Pancreas (tissue), 10 donors: ENCODE measurements around the gene CDCP2. TPM values are rescaled to one million over a fixed set of nuclear protein-coding genes. Genes with fewer than 3 reads are reported as not detected.
"Not testable (repeated sequence)": the region's sequence is repeated elsewhere in the genome, so short reads cannot be mapped to it uniquely, and the experiment has no call there.

ENCODE experiments used
- ATAC-seq, 4 donors: fragments of 200-7000 bp; cut with Tn5 transposase; one replicate each; pipeline versions ENCODE4 v1.8.0 to v1.9.1; 2020; ENCODE audit warnings: mild to moderate bottlenecking in 4 of 4, moderate library complexity in 4 of 4
- DNase-seq, 6 donors: peaks; one replicate each; pipeline ENCODE4 v3.0.0-alpha.2; 2020
- FAIRE-seq: peaks from 2 replicates; lab custom pipeline; 2012; peaks lifted over from hg19 to GRCh38; lab: Jason Lieb, UNC
- H3K27ac ChIP-seq, 4 donors: fragments of 200-600 bp; sonication (generic); 1 replicate in 3 of 4; 2 replicates in 1 of 4; pipeline versions ENCODE4 v1.5.0 to v1.8.0; 2020
- H3K27me3 ChIP-seq, 4 donors: fragments of 200-600 bp; one replicate each; pipeline ENCODE4 v1.8.0; 2021
- H3K36me3 ChIP-seq, 3 donors: fragments of 200-600 bp; sonication (generic) in 1 of 3; one replicate each; pipeline versions ENCODE4 v1.5.0 to v1.8.0; 2020 to 2021
- H3K4me1 ChIP-seq, 3 donors: fragments of 200-600 bp; one replicate each; pipeline ENCODE4 v1.8.0; 2021
- H3K4me3 ChIP-seq, 4 donors: fragments of 200-600 bp; sonication (generic) in 2 of 4; one replicate each; pipeline versions ENCODE4 v1.5.0 to v1.8.0; 2020 to 2021
- H3K9me3 ChIP-seq, 4 donors: fragments of 200-600 bp; one replicate each; pipeline ENCODE4 v1.8.0; 2021
- CTCF ChIP-seq, 4 donors: fragments of 200-600 bp; sonication (generic) in 3 of 4; IDR thresholded peaks; one replicate each; pipeline versions ENCODE4 v1.5.0 to v1.8.0; 2021; ENCODE audit warnings: antibody characterized with exemption in 4 of 4
- WGBS, 2 donors: extraction: QIAGEN DNeasy Blood & Tissue Kit; methylation state at CpG; one replicate each; pipeline ENCODE4 v1.1.7; 2013; 5-methylcytosine and 5-hydroxymethylcytosine counted together
- intact Hi-C, 3 donors: fragments of 100-400 bp; cut with DNase I; formaldehyde crosslinking; loops; one replicate each; pipeline versions ENCODE4 v1.11.1 to v1.14.2; 2022
- polyA plus RNA-seq, 2 donors: library from polyadenylated mRNA; stranded (reverse); fragments of 200-250 nt; gene quantifications; one replicate each; pipeline ENCODE4 v1.2.3, GENCODE V29; 2013
- total RNA-seq, 6 donors: library from RNA; stranded (reverse); fragmentation: NEBNext Ultra II Directional in 4 of 6; extraction: Animal tissue kit (Norgen Biotek cat#: 25700) in 4 of 6; gene quantifications; one replicate each; pipeline versions ENCODE4 v1.2.1 to v1.2.4, GENCODE V29; 2021 to 2023
- donor health status: healthy with polysubstance abuse.
- donor health status: DM: no; HTN: no; CAD: no; lungs with moderate emphysema.
- donor health status: DM: no; HTN: no; CAD: no.
- donor health status: control.
- donor health status: control.
- donor health status: Bipolar disorder and iron deficiency.
- donor health status: DM: yes; HTN: yes; CAD: no.
- donor health status: DM: no; HTN: no; CAD: no.
- donor health status: DM: no; HTN: no; CAD: no.
- donor health status: DM: yes; HTN: yes; CAD: no.

CDCP2 gene
- total and polyA plus RNA-seq, 8 donors = 0.08 TPM; not detected in 7

GRCh38 chr1:54095546-54096226 is 57.1 kb downstream of the CDCP2 start:
- WGBS, 2 donors = 61 to 66% methylated on average over 8 of the region's 8 CpGs
- intact Hi-C loops = no loop called here
- peak overlapping the region in 2 of 4 donors; percentile 58 to 71 for H3K27ac ChIP-seq
- TF ChIP-seq CTCF (IDR thresholded peaks at IDR 0.05) = no peak
- peak in 1 of 6 donors; percentile 20 for DNase-seq
- ATAC-seq = peak; percentile 42 to 76 (median 70)
- H3K36me3 ChIP-seq = no peaks in the 10 kb centered on the region
- FAIRE-seq = no peak
- no peaks in the 10 kb centered on the region for H3K9me3 ChIP-seq
- H3K27me3 ChIP-seq = no peaks in the 10 kb centered on the region
- peaks cover 18 to 27% (median 19%) of the 10 kb centered on the region in 3 donors for H3K4me1 ChIP-seq
- H3K4me3 ChIP-seq = no peak overlapping the region

GRCh38 chr1:54094730-54095105 is 58.1 kb downstream of the CDCP2 start:
- H3K4me3 ChIP-seq, FAIRE-seq, H3K9me3 ChIP-seq, H3K27me3 ChIP-seq, H3K36me3 ChIP-seq, ATAC-seq, intact Hi-C loops, DNase-seq: not testable (repeated sequence)
- H3K4me1 ChIP-seq = peaks cover 18 to 27% (median 19%) of the 10 kb centered on the region in 3 donors
- 50 to 55% methylated on average over 1 of the region's 1 CpG for WGBS, 2 donors
- H3K27ac ChIP-seq = peak overlapping the region; percentile 4 to 71 (median 29)

- peak; percentile 78 to 90 (median 84) for ATAC-seq
These were observed 58.6 kb downstream of the CDCP2 start for GRCh38 chr1:54094001-54094729.

GRCh38 chr1:54091666-54092065 is 61.1 kb downstream of the CDCP2 start:
- DNase-seq = no peak
- no peak for TF ChIP-seq CTCF (IDR thresholded peaks at IDR 0.05)
- Histone ChIP-seq H3K4me3 (no peak overlapping the region), H3K27me3 (no peaks in the 10 kb centered on the region), H3K36me3 (no peaks in the 10 kb centered on the region), H3K4me1 (peaks cover 18 to 27% (median 19%) of the 10 kb centered on the region in 3 donors), H3K27ac (no peak overlapping the region), H3K9me3 (no peaks in the 10 kb centered on the region)
- FAIRE-seq = no peak
- intact Hi-C loops = no loop called here
- no peak for ATAC-seq
- 90 to 91% methylated on average over 3 of the region's 3 CpGs for WGBS, 2 donors

More at GRCh38 chr1:54094001-54094729, 58.6 kb downstream of the CDCP2 start:
- 48 to 52% methylated on average over 4 of the region's 4 CpGs for WGBS, 2 donors
- H3K36me3 ChIP-seq = no peaks in the 10 kb centered on the region
- no peaks in the 10 kb centered on the region for H3K27me3 ChIP-seq
- no peak overlapping the region for H3K4me3 ChIP-seq
- DNase-seq (peak in 2 of 6 donors; percentile 23 to 26), FAIRE-seq (peak; percentile 54)
- TF ChIP-seq CTCF (IDR thresholded peaks at IDR 0.05) = no peak
- H3K9me3 ChIP-seq = no peaks in the 10 kb centered on the region
- intact Hi-C loops = no loop called here
- peaks cover 18 to 27% (median 19%) of the 10 kb centered on the region in 3 donors for H3K4me1 ChIP-seq
- H3K27ac ChIP-seq = peak overlapping the region; percentile 4 to 71 (median 29)

- no peak for DNase-seq
- H3K4me3 ChIP-seq = no peak overlapping the region
- H3K9me3 ChIP-seq = no peaks in the 10 kb centered on the region
- TF ChIP-seq CTCF (IDR thresholded peaks at IDR 0.05) = no peak
- 88 to 93% methylated on average over 5 of the region's 5 CpGs for WGBS, 2 donors
- FAIRE-seq = no peak
- ATAC-seq = no peak
- H3K4me1 ChIP-seq = peaks cover 0 to under 1% (median 0%) of the 10 kb centered on the region in 3 donors
- no peaks in the 10 kb centered on the region for H3K36me3 ChIP-seq
- intact Hi-C loops = no loop called here
- no peak overlapping the region for H3K27ac ChIP-seq
- no peaks in the 10 kb centered on the region for H3K27me3 ChIP-seq
These were observed 64.4 kb downstream of the CDCP2 start for GRCh38 chr1:54088385-54088784.
